Skin epidermis (tissue), 12 donors: ENCODE data around the gene XAGE3.
"Not testable (repeated sequence)": the region's sequence is repeated elsewhere in the genome, so short reads cannot be mapped to it uniquely, and the experiment has no call there.

ENCODE experiments used
- H3K27ac ChIP-seq, 21 experiments: fragments of 200-600 bp; sonication (generic) in 11 of 21; one replicate each; pipeline ENCODE4 v1.5.0; 2020; ENCODE audit warnings: mild to moderate bottlenecking in 3 of 21, inconsistent platforms in 2 of 21, moderate library complexity in 2 of 21
- H3K4me3 ChIP-seq, 7 experiments: fragments of 200-600 bp; sonication (generic) in 2 of 7; one replicate each; pipeline ENCODE4 v1.5.0; 2020; ENCODE audit warnings: inconsistent platforms in 2 of 7, mild to moderate bottlenecking in 2 of 7, moderate library complexity in 1 of 7

The XAGE3 gene, protein sequence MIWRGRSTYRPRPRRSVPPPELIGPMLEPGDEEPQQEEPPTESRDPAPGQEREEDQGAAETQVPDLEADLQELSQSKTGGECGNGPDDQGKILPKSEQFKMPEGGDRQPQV

DNA sequence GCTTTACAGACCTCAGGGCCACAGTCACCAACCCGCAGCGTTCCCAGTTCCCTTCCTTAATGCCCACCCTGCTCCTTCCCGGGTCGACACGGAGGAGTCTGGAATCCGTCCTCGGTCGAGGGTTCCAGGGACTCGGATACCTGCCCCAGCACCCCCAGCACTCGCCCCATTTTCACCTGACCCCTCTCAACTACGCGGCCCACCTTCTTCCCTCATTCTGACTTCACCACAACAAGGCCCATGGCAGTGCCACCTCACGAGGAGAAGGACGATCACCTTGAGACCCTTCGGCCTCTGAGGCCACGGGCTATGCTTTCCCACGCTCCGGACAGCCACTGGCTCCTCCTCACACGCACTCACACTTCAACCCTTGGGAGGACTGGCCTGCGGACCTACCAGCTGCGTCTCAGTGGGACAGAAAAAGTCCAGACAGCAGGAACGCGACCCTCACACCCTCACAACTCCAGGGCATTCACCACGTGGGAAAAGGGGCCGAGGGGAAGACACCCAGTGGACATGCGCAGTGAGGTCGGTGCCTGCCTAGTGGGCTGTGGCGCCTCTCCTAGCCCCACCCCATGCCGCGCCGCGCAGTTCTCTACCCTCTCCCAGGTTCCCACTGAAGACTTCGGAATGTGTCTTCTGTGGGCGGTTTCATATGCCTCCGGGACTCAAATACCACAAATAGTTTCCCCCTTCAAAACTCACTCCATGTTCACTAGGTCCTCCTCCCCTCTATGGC, at the start of gene XAGE3:
Gene XAGE3 (minus strand): TSS at position 474 of the 739 bp plus-strand sequence. CDS start 950 bp downstream, outside the sequence.
- Histone ChIP-seq H3K27ac (no peak within 1 kb of the TSS), H3K4me3 (no peak within 1 kb of the TSS)

DNA sequence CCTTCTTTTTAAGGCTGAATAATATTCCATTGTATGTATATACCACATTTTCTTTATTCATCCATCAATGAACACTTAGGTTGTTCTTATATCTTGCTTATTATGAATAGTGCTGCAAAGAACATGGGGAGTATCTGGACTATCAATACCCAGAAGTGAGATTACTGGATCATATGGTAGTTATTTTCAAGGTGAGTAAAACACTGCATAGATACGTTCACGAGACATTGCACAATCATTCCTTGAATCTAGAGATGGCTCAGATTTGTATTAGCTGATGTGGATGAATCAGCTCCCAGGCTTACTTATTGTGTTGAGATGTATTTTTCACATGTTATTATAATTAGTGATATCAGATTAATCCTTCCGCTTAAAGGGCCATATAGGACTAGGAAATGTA, 46.8 kb upstream of the XAGE3 start:
- not testable (repeated sequence) for H3K4me3 ChIP-seq, H3K27ac ChIP-seq

DNA sequence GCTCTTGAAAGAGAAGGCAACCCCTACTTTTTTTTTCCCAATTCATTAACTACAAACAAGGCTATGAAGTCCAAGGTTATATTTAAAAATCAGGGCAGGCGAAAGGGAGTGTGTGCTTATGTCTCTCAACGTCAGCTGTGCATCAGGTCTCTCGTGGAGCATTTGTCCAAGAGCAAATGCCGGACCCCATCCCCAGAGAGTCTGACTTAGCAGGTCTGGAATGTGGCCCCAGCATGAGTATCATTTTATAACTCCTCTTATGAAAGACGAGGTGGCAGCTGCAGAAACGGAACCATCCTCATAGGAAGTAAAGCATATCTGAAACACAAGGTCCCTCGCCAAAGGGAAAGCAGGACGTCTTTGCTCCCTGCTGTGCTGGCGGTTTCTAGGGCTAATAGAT, 45.8 kb upstream of the XAGE3 start:
- H3K4me3 ChIP-seq, H3K27ac ChIP-seq: not testable (repeated sequence)

DNA sequence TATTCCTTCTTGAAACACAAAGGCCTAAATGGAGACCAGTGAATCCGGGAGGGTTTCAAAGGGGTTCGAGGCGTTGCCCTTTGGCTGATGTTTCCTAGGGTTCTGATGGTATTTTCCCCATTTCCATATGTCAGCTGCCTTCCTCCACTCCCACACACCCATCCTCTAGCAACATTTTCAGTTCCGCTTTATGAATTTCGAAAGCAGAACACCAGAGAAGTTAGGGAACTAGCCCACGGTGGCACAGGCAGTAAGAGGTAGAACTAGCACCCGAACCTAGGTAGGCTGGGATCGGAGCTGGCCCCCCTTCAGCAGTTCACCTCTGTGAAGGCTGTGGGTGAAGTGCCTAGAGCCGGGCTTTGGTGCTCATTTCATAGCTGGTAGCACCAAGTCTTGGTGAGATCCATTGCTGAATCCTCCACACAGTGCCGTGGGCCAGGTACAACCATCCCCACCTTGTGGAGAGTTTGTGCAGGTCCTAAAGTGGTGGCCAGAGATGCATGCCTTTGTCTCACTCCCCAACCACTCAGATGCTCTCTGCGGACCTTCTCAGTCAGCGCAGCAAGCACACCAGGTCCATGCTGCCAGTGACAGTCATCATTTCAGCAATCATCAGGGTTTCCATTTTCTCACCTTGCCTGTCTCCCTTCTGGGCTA, 41.6 kb upstream of the XAGE3 start:
- H3K27ac ChIP-seq, H3K4me3 ChIP-seq: not testable (repeated sequence)

- not testable (repeated sequence) for H3K27ac ChIP-seq, H3K4me3 ChIP-seq
Observed at GRCh38 chrX:52907900-52908299, 40.0 kb upstream of the XAGE3 start.

DNA sequence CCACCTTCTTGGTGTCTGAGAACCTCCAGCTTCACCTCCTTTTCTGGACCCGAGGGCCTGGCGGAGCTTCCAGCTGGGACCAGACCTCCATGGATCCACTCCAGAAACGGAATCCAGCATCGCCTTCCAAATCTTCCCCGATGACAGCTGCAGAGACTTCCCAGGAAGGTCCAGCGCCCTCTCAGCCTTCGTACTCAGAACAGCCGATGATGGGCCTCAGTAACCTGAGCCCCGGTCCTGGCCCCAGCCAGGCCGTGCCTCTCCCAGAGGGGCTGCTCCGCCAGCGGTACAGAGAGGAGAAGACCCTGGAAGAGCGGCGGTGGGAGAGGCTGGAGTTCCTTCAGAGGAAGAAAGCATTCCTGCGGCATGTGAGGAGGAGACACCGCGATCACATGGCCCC, 39.3 kb upstream of the XAGE3 start:
- H3K27ac ChIP-seq, H3K4me3 ChIP-seq: not testable (repeated sequence)

DNA sequence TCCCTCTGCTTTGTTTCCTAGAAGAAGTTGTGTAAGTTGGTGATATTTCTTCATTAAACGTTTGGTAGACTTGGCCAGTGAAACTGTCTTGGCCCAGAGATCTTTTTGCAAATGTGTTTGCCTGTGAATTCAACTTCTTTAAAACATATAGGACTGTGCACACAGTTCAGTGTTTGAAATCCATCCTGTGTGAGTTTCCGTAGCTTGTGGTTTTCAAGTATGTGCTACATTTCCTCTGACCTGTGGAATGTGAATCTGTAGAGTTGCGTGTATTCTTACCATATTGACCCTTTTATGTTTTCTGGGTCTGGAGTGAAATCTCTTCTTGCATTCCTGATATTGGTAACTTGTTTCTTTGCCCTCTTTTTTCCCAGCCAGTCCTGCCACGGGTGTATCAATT, 38.2 kb upstream of the XAGE3 start:
- H3K4me3 ChIP-seq: not testable (repeated sequence)

GRCh38 chrX:52905531-52905930, 37.6 kb upstream of the XAGE3 start:
- not testable (repeated sequence) for H3K27ac ChIP-seq, H3K4me3 ChIP-seq

More for the DNA sequence above, 38.2 kb upstream of the XAGE3 start:
- H3K27ac ChIP-seq: not testable (repeated sequence)

- H3K27ac ChIP-seq, H3K4me3 ChIP-seq: not testable (repeated sequence)
Observed at GRCh38 chrX:52896855-52897709, 29.2 kb upstream of the XAGE3 start, which contains the start of gene FAM156B. Gene FAM156B, plus strand, starts transcription at chrX:52897330. Its CDS starts 9,896 bp downstream, at chrX:52907226.

DNA sequence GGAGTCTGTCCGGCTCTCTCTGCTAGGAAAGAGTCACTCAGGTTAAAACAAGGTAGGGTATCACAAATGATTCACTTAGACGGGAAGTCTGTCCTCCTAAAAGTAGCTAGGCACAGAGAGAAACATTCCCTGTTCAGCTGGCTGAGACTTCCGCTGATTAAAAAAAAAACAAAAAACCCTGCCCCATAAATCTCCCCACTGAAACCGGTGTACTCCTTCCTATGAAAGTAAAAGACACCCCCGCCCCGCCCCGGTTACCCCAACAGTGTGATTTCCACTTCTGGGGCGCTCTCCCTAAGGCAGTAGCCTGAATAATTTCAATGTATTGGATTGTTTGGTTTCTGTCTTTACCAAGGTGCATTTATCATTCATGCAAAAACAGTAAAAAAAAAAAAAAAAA, 28.6 kb upstream of the XAGE3 start:
- H3K4me3 ChIP-seq, H3K27ac ChIP-seq: not testable (repeated sequence)

DNA sequence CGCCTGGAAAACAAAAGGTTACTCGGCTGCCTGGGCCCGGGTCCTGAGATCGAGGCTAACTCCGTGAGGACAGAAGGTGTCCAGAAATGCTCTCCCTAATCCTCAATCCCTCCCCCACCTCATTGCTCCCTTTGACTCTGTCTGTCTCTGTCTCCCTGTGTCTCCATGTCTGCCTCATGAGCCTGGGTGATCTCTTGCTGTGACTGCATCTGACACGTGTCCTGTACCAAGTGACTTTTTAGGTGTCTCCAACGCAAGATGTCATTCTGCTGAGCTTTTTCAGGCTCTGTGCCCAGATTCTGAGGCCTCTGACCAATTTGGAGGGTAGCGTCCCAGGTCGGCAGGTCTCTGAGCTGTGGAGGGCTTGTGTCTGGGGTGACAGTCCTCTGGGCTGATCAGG, 20.2 kb upstream of the XAGE3 start:
- not testable (repeated sequence) for H3K4me3 ChIP-seq, H3K27ac ChIP-seq

- not testable (repeated sequence) for H3K27ac ChIP-seq, H3K4me3 ChIP-seq
Observed at GRCh38 chrX:52887459-52887858, 19.6 kb upstream of the XAGE3 start.

DNA sequence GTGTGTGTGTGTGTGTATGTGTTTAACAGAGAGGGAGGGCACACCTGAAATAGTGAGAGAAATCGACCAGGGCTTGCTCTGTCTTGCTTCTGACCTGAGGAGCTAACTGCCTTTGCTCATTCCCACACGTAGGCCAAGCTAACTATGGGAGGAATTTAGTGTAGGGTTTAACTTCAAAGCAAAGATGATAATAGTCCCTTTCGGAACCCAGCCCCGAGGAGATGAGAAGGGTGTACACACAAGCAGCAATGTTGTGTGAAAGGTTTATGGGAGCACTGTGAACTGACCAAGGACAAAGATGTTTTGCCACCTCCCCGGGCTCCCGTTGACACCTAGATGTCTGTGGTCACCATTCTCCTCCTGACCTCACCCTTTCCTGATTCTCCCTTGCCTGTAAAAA, 8.5 kb upstream of the XAGE3 start:
- not testable (repeated sequence) for H3K4me3 ChIP-seq, H3K27ac ChIP-seq

GRCh38 chrX:52875436-52875835, 7.6 kb upstream of the XAGE3 start:
- not testable (repeated sequence) for H3K27ac ChIP-seq, H3K4me3 ChIP-seq

DNA sequence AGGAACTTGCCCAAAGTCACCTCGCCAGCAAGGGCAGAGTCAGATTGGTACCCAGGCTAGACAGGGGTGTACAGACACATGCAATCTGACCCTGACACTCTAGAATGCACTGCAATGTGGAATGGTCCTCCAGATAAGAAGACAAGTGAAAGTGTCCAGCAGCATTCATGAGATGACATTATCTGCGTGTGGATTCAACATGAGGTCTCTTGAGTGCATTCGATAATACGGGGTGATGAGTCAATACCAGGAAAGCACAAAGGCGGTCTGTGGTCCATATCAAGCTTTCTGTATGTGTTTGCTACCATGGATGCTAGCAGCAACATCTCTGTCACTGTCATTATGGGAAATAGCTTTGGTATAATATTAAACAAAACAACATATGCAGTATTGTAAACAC, 6.8 kb upstream of the XAGE3 start:
- H3K27ac ChIP-seq: no peak overlapping the region
- no peak overlapping the region for H3K4me3 ChIP-seq

DNA sequence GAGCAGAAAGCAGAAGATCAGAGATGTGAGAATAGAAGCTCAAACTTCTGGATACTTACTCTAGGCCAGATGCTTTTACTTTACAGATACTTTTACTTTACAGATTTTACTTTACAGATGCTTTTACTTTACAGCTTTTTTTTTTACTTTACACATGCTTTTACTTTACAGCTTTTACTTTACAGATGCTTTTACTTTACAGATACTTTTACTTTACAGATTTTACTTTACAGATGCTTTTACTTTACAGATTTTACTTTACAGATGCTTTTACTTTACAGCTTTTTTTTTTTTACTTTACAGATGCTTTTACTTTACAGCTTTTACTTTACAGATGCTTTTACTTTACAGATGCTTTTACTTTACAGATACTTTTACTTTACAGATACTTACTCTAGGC, 5.9 kb upstream of the XAGE3 start:
- not testable (repeated sequence) for H3K4me3 ChIP-seq, H3K27ac ChIP-seq

GRCh38 chrX:52870046-52870445, 2.2 kb upstream of the XAGE3 start:
- Histone ChIP-seq H3K4me3 (no peak overlapping the region), H3K27ac (no peak overlapping the region)

DNA sequence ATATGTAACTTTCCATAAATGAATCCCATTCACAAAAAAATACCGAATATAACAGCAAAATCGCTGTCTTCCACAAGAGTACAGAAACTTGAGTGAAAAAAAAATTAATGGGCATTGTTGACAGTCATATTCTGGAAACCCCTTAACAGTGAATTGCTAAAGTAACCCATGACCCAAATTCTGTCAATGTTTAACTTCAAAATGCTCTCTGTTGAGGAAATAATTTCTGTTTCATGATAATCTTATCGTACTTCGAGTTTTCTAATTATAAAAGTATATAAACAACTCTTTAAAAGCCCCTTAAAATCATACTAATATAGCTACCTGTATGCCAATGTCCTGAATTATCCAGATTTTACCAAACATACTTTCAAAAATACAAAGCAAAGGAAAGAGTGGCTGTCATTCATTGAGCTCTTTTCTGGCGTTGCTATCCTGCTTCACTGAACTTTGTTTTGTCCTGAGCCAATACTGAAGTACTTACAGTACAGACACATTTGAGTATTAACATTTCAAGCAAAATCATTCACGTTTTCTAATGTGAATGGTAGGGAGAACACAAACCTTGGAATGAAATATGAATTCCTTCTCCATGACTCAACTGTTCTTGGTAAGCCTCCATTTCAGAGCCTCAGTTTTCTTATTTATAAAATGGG, 2.4 kb downstream of the XAGE3 start:
- Histone ChIP-seq H3K4me3 (no peak overlapping the region), H3K27ac (no peak overlapping the region)

DNA sequence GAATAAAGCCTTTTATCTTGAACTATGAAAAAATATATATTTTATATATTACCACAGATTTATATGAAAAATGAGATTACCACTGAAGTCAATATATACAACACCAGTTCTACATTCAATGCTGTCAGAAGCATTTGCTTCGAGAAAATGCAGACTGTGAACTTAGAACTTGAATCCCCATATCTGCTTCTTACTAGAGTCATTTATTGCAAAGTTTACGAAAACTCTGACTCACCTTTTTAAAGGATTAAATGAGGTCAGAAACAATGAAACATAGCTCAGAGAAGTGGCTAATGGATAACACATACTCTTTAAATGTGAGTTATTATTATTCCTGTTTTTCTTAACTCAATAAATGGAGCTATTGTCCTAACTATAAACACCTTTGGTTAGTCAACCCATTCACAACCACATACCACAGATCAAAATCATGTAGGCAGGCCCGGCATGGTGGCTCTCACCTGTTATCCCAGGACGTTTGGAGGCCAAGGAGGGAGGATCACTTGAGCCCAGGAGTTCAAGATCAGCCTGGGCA, 10.8 kb downstream of the XAGE3 start:
- H3K27ac ChIP-seq, H3K4me3 ChIP-seq: not testable (repeated sequence)
